ENCODE results near the gene METAP1D. TPM values are rescaled to one million over a fixed set of nuclear protein-coding genes. Genes with fewer than 3 reads are reported as not detected.
A peak's percentile ranks its signal among the peaks of the same experiment; 100 is the strongest.

Gene METAP1D
- total and polyA plus RNA-seq, 9 donors: 7.0 to 14.3 (median 10.9) TPM

GRCh38 chr2:172007372-172007771, 7.6 kb downstream of the METAP1D start:
- intact Hi-C loops (cut with DNase I): no loop called here
- no peak for DNase-seq
- Histone ChIP-seq H3K4me3 (no peak overlapping the region), H3K27me3 (no peaks in the 10 kb centered on the region), H3K27ac (no peak overlapping the region), H3K9me3 (no peaks in the 10 kb centered on the region), H3K36me3 (no peaks in the 10 kb centered on the region), H3K4me1 (ENCODE audit: insufficient read depth) (no peaks in the 10 kb centered on the region)
- WGBS, 3 donors: 98 to 100% (median 100%) methylated on average over 1 of the region's 1 CpG
- TF ChIP-seq EP300 (IDR thresholded peaks at IDR 0.05): no peak
- no peak for TF ChIP-seq POLR2A (IDR thresholded peaks at IDR 0.05)
- TF ChIP-seq, protein P1, sequence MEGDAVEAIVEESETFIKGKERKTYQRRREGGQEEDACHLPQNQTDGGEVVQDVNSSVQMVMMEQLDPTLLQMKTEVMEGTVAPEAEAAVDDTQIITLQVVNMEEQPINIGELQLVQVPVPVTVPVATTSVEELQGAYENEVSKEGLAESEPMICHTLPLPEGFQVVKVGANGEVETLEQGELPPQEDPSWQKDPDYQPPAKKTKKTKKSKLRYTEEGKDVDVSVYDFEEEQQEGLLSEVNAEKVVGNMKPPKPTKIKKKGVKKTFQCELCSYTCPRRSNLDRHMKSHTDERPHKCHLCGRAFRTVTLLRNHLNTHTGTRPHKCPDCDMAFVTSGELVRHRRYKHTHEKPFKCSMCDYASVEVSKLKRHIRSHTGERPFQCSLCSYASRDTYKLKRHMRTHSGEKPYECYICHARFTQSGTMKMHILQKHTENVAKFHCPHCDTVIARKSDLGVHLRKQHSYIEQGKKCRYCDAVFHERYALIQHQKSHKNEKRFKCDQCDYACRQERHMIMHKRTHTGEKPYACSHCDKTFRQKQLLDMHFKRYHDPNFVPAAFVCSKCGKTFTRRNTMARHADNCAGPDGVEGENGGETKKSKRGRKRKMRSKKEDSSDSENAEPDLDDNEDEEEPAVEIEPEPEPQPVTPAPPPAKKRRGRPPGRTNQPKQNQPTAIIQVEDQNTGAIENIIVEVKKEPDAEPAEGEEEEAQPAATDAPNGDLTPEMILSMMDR (IDR thresholded peaks at IDR 0.05): no peak

- no peaks in the 10 kb centered on the region for H3K27me3 ChIP-seq
- no peak overlapping the region for H3K27ac ChIP-seq
- TF ChIP-seq POLR2A (IDR thresholded peaks at IDR 0.05): no peak
- TF ChIP-seq, protein P1 (IDR thresholded peaks at IDR 0.05): no peak
- no peak for TF ChIP-seq EP300 (IDR thresholded peaks at IDR 0.05)
- intact Hi-C loops (cut with DNase I): no loop called here
- no peaks in the 10 kb centered on the region for H3K9me3 ChIP-seq
- no peak for DNase-seq
- peaks cover 5% of the 10 kb centered on the region for H3K4me1 ChIP-seq (ENCODE audit: insufficient read depth)
- H3K36me3 ChIP-seq: no peaks in the 10 kb centered on the region
- 92 to 96% (median 94%) methylated on average over 4 of the region's 4 CpGs for WGBS, 3 donors
- no peak overlapping the region for H3K4me3 ChIP-seq
Measured at GRCh38 chr2:172009823-172010222, 10.1 kb downstream of the METAP1D start.

GRCh38 chr2:172011812-172012575, 12.2 kb downstream of the METAP1D start:
- 29 to 50% (median 36%) methylated on average over 11 of the region's 11 CpGs for WGBS, 3 donors

DNA sequence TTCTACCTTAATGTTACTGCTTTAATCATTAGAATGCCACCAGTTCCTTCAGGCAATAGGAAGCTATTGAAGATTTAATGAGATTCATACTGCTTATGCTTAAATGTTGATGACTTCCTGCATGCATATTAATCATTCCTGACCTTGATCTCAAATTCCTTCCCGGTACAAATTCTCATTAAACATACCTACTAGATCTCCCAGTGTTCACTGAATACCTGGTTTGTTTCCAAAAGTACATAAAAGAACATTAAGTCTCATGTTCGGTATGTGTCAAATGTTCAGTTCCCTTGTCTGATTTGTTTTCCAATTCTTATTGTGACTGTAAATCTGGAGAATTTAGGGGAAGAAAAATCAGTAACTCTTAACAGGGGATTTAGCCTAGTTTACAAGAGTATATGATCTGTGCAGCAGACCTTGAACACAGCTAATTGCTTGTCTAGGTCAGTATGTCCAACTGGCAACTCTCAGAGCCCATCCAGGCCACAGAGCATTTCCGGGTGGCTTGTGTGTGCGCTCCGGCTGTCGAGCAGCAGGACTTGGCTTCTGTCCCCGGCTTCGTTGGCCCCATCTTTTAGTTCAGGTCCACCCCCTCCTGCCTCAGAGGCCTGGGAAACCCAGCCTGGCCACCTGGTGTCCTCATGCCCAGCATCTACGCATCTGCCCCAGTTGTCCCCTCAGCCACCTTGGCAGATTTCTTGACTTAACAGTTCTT, 13.1 kb downstream of the METAP1D start:
- H3K27ac ChIP-seq: no peak overlapping the region
- peak in 4 of 5 donors; percentile 20 to 66 (median 49) for DNase-seq
- H3K4me1 ChIP-seq (ENCODE audit: insufficient read depth): peaks cover 5% of the 10 kb centered on the region
- intact Hi-C loops (cut with DNase I): no loop called here
- no peak overlapping the region for H3K4me3 ChIP-seq
- 16 to 21% (median 21%) methylated on average over 9 of the region's 9 CpGs for WGBS, 3 donors
- H3K36me3 ChIP-seq: no peaks in the 10 kb centered on the region
- no peaks in the 10 kb centered on the region for H3K9me3 ChIP-seq
- no peaks in the 10 kb centered on the region for H3K27me3 ChIP-seq
- TF ChIP-seq POLR2A (IDR thresholded peaks at IDR 0.05) (no peak), EP300 (IDR thresholded peaks at IDR 0.05) (no peak)
- TF ChIP-seq, protein P1 (IDR thresholded peaks at IDR 0.05): no peak

More at GRCh38 chr2:172011812-172012575, 12.2 kb downstream of the METAP1D start:
- H3K27me3 ChIP-seq: no peaks in the 10 kb centered on the region
- no peak overlapping the region for H3K4me3 ChIP-seq
- TF ChIP-seq, protein P1 (IDR thresholded peaks at IDR 0.05): no peak
- TF ChIP-seq EP300 (IDR thresholded peaks at IDR 0.05): no peak
- TF ChIP-seq POLR2A (IDR thresholded peaks at IDR 0.05): no peak
- no peak for DNase-seq
- no peak overlapping the region for H3K27ac ChIP-seq
- intact Hi-C loops (cut with DNase I): no loop called here
- peaks cover 5% of the 10 kb centered on the region for H3K4me1 ChIP-seq (ENCODE audit: insufficient read depth)
- no peaks in the 10 kb centered on the region for H3K9me3 ChIP-seq
- H3K36me3 ChIP-seq: no peaks in the 10 kb centered on the region
